HEK293 (cell line): Measurements from ENCODE around the gene MAGED1.

Experiments used
- AEBP2 ChIP-seq: fragments of 450-650 bp; formaldehyde crosslinking; IDR thresholded peaks from 2 replicates; pipeline ENCODE4 v1.5.1; 2016; ENCODE audit warnings: missing biosample characterization, missing genetic modification characterization, borderline replicate concordance
- BCL11A ChIP-seq: fragments of 450-650 bp; formaldehyde crosslinking; IDR thresholded peaks from 2 replicates; pipeline ENCODE4 v1.5.1; 2016; ENCODE audit warnings: low read depth, missing biosample characterization, missing genetic modification characterization
- GFI1B ChIP-seq: fragments of 450-650 bp; formaldehyde crosslinking; IDR thresholded peaks from 2 replicates; pipeline ENCODE4 v1.5.1; 2016; ENCODE audit warnings: missing biosample characterization, missing genetic modification characterization
- GLIS2 ChIP-seq: fragments of 450-650 bp; formaldehyde crosslinking; IDR thresholded peaks from 2 replicates; pipeline ENCODE4 v1.5.1; 2016; ENCODE audit warnings: missing biosample characterization, missing genetic modification characterization
- KLF10 ChIP-seq: fragments of 450-650 bp; IDR thresholded peaks from 2 replicates; pipeline ENCODE4 v1.5.1; 2018; ENCODE audit warnings: missing biosample characterization, mild to moderate bottlenecking, missing genetic modification characterization
- REST ChIP-seq: fragments of 450-650 bp; formaldehyde crosslinking; IDR thresholded peaks from 2 replicates; pipeline ENCODE4 v1.5.1; 2016; ENCODE audit warnings: missing biosample characterization, missing genetic modification characterization
- TCF7L2 ChIP-seq: IDR thresholded peaks from 2 replicates; pipeline ENCODE4 v1.6.1; 2011; ENCODE audit warnings: low read depth, mild to moderate bottlenecking, inconsistent platforms, low read length, moderate library complexity, borderline replicate concordance
- YY1 ChIP-seq: fragments of 450-650 bp; formaldehyde crosslinking; IDR thresholded peaks from 2 replicates; pipeline ENCODE4 v1.5.1; 2018; ENCODE audit warnings: missing biosample characterization, missing genetic modification characterization
- ZBTB7A ChIP-seq: fragments of 450-650 bp; formaldehyde crosslinking; IDR thresholded peaks from 2 replicates; pipeline ENCODE4 v1.5.1; 2016; ENCODE audit warnings: low read depth, missing biosample characterization, missing genetic modification characterization
- ZNF776 ChIP-seq: fragments of 450-650 bp; formaldehyde crosslinking; IDR thresholded peaks from 2 replicates; pipeline ENCODE4 v1.5.0; 2017; ENCODE audit warnings: missing biosample characterization, missing genetic modification characterization, borderline replicate concordance
- TF ChIP-seq, protein P1 (sequence below): fragments of 450-650 bp; formaldehyde crosslinking; IDR thresholded peaks from 2 replicates; pipeline ENCODE4 v1.5.1; 2016; ENCODE audit warnings: missing biosample characterization, missing genetic modification characterization
- TF ChIP-seq, protein P2 (sequence below): IDR thresholded peaks from 2 replicates; pipeline ENCODE4 v1.6.1; 2011; ENCODE audit warnings: mild to moderate bottlenecking, low read depth, low read length, borderline replicate concordance

GRCh38 chrX:51862920-51863319 lies 30.5 kb upstream of the MAGED1 start:
- TF ChIP-seq GFI1B (tag by site-specific recombination) (no peak), ZNF776 (tag by site-specific recombination) (no peak), BCL11A (tag by site-specific recombination) (no peak), YY1 (tag by site-specific recombination) (no peak), GLIS2 (tag by site-specific recombination) (no peak), REST (tag by site-specific recombination) (no peak), ZBTB7A (no peak), AEBP2 (tag by site-specific recombination) (no peak), TCF7L2 (no peak), KLF10 (no peak)
- TF ChIP-seq, protein P1, sequence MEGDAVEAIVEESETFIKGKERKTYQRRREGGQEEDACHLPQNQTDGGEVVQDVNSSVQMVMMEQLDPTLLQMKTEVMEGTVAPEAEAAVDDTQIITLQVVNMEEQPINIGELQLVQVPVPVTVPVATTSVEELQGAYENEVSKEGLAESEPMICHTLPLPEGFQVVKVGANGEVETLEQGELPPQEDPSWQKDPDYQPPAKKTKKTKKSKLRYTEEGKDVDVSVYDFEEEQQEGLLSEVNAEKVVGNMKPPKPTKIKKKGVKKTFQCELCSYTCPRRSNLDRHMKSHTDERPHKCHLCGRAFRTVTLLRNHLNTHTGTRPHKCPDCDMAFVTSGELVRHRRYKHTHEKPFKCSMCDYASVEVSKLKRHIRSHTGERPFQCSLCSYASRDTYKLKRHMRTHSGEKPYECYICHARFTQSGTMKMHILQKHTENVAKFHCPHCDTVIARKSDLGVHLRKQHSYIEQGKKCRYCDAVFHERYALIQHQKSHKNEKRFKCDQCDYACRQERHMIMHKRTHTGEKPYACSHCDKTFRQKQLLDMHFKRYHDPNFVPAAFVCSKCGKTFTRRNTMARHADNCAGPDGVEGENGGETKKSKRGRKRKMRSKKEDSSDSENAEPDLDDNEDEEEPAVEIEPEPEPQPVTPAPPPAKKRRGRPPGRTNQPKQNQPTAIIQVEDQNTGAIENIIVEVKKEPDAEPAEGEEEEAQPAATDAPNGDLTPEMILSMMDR (tag by site-specific recombination), result no peak
- TF ChIP-seq, protein P2, sequence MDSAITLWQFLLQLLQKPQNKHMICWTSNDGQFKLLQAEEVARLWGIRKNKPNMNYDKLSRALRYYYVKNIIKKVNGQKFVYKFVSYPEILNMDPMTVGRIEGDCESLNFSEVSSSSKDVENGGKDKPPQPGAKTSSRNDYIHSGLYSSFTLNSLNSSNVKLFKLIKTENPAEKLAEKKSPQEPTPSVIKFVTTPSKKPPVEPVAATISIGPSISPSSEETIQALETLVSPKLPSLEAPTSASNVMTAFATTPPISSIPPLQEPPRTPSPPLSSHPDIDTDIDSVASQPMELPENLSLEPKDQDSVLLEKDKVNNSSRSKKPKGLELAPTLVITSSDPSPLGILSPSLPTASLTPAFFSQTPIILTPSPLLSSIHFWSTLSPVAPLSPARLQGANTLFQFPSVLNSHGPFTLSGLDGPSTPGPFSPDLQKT, result no peak
